GM12874 (cell line): Measurements from ENCODE around the gene ARHGEF10L.

Experiments used
- TF ChIP-seq, protein P1 (sequence below): IDR thresholded peaks from 2 replicates; pipeline ENCODE4 v1.5.1; 2011; ENCODE audit warnings: low read depth, mild to moderate bottlenecking, control low read depth, low read length, moderate library complexity; ENCODE audit not compliant: insufficient read depth

Gene ARHGEF10L

DNA sequence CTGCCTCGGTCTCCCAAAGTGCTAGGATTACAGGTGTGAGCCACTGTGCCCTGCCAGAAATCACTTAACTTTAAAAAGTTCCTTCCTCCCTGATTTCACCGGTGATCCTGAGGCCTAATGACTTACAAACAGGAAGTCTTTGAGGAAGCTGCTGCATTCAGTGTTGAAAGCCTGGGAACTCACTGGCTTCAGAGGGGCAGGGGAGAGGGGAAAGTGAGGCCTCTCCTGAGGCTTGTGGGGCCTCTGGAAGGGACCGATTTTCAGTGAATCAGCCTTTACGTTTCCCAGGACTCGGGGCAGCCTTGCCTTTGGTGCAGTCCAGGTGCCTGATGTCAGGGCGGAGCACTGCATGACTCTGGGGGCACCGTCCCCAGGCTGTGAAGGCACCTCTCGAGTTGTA, 30.1 kb upstream of the ARHGEF10L start:
- TF ChIP-seq, protein P1, sequence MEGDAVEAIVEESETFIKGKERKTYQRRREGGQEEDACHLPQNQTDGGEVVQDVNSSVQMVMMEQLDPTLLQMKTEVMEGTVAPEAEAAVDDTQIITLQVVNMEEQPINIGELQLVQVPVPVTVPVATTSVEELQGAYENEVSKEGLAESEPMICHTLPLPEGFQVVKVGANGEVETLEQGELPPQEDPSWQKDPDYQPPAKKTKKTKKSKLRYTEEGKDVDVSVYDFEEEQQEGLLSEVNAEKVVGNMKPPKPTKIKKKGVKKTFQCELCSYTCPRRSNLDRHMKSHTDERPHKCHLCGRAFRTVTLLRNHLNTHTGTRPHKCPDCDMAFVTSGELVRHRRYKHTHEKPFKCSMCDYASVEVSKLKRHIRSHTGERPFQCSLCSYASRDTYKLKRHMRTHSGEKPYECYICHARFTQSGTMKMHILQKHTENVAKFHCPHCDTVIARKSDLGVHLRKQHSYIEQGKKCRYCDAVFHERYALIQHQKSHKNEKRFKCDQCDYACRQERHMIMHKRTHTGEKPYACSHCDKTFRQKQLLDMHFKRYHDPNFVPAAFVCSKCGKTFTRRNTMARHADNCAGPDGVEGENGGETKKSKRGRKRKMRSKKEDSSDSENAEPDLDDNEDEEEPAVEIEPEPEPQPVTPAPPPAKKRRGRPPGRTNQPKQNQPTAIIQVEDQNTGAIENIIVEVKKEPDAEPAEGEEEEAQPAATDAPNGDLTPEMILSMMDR, result no peak

DNA sequence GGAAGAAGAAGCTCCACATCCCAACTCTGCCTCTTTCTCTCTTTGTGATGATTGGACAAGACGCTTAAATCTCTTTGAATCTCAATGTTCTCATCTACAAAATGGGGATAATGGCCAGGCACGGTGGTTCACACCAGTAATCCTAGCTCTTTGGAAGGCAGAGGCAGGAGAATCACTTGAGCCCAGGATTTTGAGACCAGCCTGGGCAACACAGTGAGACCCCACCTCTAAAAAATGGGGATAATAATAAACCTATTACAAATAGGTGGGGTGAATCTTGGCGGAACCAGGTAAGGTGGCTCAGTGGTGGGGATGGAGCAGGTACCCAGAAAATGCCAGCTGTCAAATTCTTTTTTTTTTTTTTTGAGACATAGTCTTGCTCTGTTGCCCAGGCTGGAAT, 29.4 kb upstream of the ARHGEF10L start:
- TF ChIP-seq, protein P1, result no peak

DNA sequence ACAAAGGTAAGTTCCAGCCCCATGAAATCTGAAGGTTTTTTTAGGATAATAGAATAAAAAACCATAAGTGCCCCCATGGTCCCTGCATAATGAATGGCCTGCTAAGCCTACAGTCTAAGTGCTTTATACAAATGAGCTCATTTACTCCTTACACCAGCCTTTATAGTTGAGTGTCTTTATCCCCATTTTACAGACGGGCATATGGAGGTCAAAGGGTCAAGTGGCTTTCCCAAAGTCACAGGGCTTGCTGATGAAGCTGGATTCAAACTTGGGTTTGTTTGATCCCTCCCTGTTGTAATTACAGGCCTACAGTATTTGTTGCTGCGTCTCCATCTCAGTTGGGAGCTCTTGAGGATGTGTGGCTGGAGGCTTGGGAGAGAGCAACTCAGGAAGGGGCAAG, 28.3 kb upstream of the ARHGEF10L start:
- TF ChIP-seq, protein P1, result no peak

DNA sequence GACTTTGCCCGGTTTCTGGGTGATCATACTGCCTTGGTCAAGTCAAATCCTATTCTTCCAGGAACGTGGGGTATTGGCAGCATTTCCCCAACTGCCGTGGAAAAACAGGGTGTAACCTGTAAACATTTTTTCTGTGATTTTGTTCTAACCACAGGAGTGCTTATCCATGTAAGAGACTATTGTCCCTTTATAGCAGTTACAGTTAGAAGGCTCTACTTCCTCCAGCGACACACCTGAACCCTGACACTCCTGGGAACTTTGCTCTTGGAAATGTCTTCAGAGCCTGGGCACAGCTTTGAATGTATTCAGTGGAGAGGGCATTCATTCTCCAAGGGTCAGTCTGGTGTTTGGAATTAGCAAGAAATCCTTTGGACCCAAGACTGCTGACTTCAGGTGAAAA, 26.4 kb upstream of the ARHGEF10L start:
- TF ChIP-seq, protein P1, result no peak

DNA sequence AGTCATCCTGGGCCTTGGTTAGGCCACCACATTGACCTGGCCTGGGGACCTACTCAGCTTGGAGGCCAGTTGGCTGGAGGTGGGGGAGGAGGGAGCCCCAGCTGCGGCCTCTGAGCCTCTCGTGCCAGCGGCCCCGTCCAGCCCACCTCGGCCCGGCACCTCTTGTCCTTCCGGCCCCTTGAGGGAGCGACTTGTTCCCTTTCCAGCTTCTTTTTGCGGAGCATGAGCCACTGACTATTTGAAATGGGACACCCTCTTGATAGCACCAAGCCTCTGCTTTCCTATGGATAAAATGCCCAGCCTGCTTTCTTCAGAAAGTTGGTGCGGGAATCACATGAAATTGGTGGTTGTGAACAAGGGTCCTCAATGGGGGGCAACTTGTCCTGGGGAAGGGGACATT, 24.7 kb upstream of the ARHGEF10L start:
- TF ChIP-seq, protein P1, result no peak

- TF ChIP-seq, protein P1, result no peak
Measured at GRCh38 chr1:17515902-17516301, 23.6 kb upstream of the ARHGEF10L start.

DNA sequence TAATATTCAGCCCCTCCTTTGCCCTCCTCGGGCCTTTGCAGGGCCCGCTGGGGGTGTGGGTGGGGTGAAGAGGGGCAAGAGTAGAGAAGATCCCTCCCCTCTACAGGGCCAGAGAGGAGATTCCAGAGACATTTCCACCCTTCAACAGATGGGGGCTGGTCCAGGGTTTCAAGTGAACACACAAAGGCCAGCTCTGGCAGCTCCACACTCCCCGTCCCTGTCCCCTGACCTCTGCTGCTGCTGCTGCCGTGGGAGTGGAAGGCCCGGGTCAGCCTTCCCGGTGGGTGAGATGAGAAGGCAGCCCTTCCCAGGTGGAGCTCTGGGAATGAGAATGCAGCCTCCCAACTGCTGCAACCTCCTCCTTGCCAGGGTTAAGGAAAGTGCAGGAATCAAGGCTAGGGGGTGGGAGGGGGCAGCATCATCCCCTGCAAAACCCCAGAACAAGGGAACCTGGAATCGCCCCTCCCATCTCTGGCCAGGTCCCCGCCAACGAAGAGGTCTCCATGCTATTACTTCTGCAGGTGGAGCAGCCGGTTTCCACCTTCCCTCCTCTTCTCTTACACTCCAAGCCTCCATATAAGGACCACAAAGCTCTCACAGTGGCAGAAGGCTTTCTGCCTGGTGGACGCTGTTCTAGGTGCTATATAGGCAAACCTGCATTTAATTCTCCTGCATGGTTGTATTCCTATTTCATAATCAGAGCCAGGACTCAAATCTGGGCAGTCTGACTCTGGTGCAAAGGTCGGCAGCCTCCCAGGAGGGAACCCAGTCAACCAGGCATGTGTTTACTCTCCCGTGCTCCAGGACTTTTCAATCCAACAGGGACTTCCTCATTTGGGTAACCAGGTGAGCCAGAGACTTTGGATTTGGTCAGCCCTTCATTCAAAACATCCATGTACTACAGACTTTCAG, 22.9 kb upstream of the ARHGEF10L start:
- TF ChIP-seq, protein P1, result no peak
